ENCODE results near the gene FALEC. TPM values are rescaled to one million over a fixed set of nuclear protein-coding genes. Genes with fewer than 3 reads are reported as not detected.

FALEC gene
- total RNA-seq, 4 donors from 2014 or later, result not detected

- Histone ChIP-seq H3K27me3 (no peaks in the 10 kb centered on the region), H3K27ac (peak overlapping the region in 1 of 4 donors; percentile 91), H3K4me1 (peaks cover 7 to 25% (median 13%) of the 10 kb centered on the region in 4 donors), H3K36me3 (no peaks in the 10 kb centered on the region), H3K4me3 (no peak overlapping the region), H3K9me3 (no peaks in the 10 kb centered on the region)
- in situ Hi-C loops (cut with MboI; ENCODE audit: low pct_ligation_motif_present in 1 of 4, low pct_unique_long_range_greater_than_20kb in 1 of 4, low sequenced_read_pairs in 3 of 4), result no loop called here
- 80 to 84% methylated on average over 1 to 9 of the region's 9 CpGs for WGBS, 2 donors (ENCODE audit: low coverage in 1 of 2)
- no peak for TF ChIP-seq CTCF (IDR thresholded peaks at IDR 0.05)
- no peak for TF ChIP-seq POLR2A (IDR thresholded peaks at IDR 0.05)
- TF ChIP-seq EP300 (IDR thresholded peaks at IDR 0.05; ENCODE audit: low read depth), result no peak
- TF ChIP-seq POLR2AphosphoS5 (IDR thresholded peaks at IDR 0.05), result no peak
- DNase-seq, result no peak
- intact Hi-C loops (cut with DNase I; ENCODE audit: low total_unique reads), result no loop called here
These were observed 1.3 kb upstream of the FALEC start for GRCh38 chr1:150514260-150514659.

GRCh38 chr1:150514913-150515327 lies 632 bp upstream of the FALEC start:
- in situ Hi-C loops (cut with MboI; ENCODE audit: low pct_ligation_motif_present in 1 of 4, low pct_unique_long_range_greater_than_20kb in 1 of 4, low sequenced_read_pairs in 3 of 4), result no loop called here

GRCh38 chr1:150516050-150516591 lies 569 bp downstream of the FALEC start:
- no peaks in the 10 kb centered on the region for H3K9me3 ChIP-seq
- DNase-seq, result no peak
- 0% methylated on average over 2 to 19 of the region's 19 CpGs for WGBS, 2 donors (ENCODE audit: low coverage in 1 of 2)
- TF ChIP-seq EP300 (IDR thresholded peaks at IDR 0.05; ENCODE audit: low read depth) (no peak), CTCF (IDR thresholded peaks at IDR 0.05) (peak in 3 of 5 experiments; percentile 3 to 20 (median 6))
- no peaks in the 10 kb centered on the region for H3K36me3 ChIP-seq
- H3K4me1 ChIP-seq, result peaks cover 7 to 25% (median 13%) of the 10 kb centered on the region in 4 donors
- intact Hi-C loops (cut with DNase I; ENCODE audit: low total_unique reads), result no loop called here
- in situ Hi-C loops (cut with MboI; ENCODE audit: low pct_ligation_motif_present in 1 of 4, low pct_unique_long_range_greater_than_20kb in 1 of 4, low sequenced_read_pairs in 3 of 4), result no loop called here
- H3K27me3 ChIP-seq, result no peaks in the 10 kb centered on the region
- peak overlapping the region; percentile 76 to 91 (median 89) for H3K27ac ChIP-seq
- peak overlapping the region; percentile 5 to 64 (median 54) for H3K4me3 ChIP-seq

More at GRCh38 chr1:150514913-150515327, 632 bp upstream of the FALEC start:
- H3K9me3 ChIP-seq, result no peaks in the 10 kb centered on the region
- H3K27ac ChIP-seq, result peak overlapping the region; percentile 76 to 91 (median 89)
- 25 to 71% methylated on average over 6 to 21 of the region's 21 CpGs for WGBS, 2 donors (ENCODE audit: low coverage in 1 of 2)
- TF ChIP-seq POLR2A (IDR thresholded peaks at IDR 0.05), result no peak
- TF ChIP-seq CTCF (IDR thresholded peaks at IDR 0.05), result peak in 1 of 5 experiments; percentile 4
- no peak for TF ChIP-seq EP300 (IDR thresholded peaks at IDR 0.05; ENCODE audit: low read depth)
- no peaks in the 10 kb centered on the region for H3K27me3 ChIP-seq
- peak overlapping the region; percentile 12 to 64 (median 54) for H3K4me3 ChIP-seq
- intact Hi-C loops (cut with DNase I; ENCODE audit: low total_unique reads), result no loop called here
- DNase-seq, result no peak
- H3K36me3 ChIP-seq, result no peaks in the 10 kb centered on the region
- peaks cover 7 to 25% (median 13%) of the 10 kb centered on the region in 4 donors for H3K4me1 ChIP-seq

- intact Hi-C loops (cut with DNase I; ENCODE audit: low total_unique reads), result no loop called here
- H3K27ac ChIP-seq, result peak overlapping the region; percentile 76 to 91 (median 89)
- no peaks in the 10 kb centered on the region for H3K27me3 ChIP-seq
- WGBS, 2 donors (ENCODE audit: low coverage in 1 of 2), result 22 to 34% methylated on average over 4 of the region's 4 CpGs
- peaks cover 7 to 25% (median 13%) of the 10 kb centered on the region in 4 donors for H3K4me1 ChIP-seq
- H3K36me3 ChIP-seq, result no peaks in the 10 kb centered on the region
- no peak for DNase-seq
- H3K9me3 ChIP-seq, result no peaks in the 10 kb centered on the region
- H3K4me3 ChIP-seq, result peak overlapping the region in 2 of 4 donors; percentile 54 to 64
- in situ Hi-C loops (cut with MboI; ENCODE audit: low pct_ligation_motif_present in 1 of 4, low pct_unique_long_range_greater_than_20kb in 1 of 4, low sequenced_read_pairs in 3 of 4), result no loop called here
- TF ChIP-seq EP300 (IDR thresholded peaks at IDR 0.05; ENCODE audit: low read depth) (no peak), CTCF (IDR thresholded peaks at IDR 0.05) (no peak), POLR2A (IDR thresholded peaks at IDR 0.05) (no peak), POLR2AphosphoS5 (IDR thresholded peaks at IDR 0.05) (no peak)
These were observed 1.1 kb downstream of the FALEC start for GRCh38 chr1:150516616-150517015.
